ENCODE measurements around the gene NPAS2.

NPAS2 gene

GRCh38 chr2:100924520-100925451 is 104.8 kb downstream of the NPAS2 start:
- no peak for TF ChIP-seq CTCF (IDR thresholded peaks at IDR 0.05; ENCODE audit: low read length, missing control alignments)
- peak overlapping the region; percentile 50 for H3K4me3 ChIP-seq (replicated peaks; ENCODE audit: low read depth, low read length)

GRCh38 chr2:100928235-100928634 is 108.3 kb downstream of the NPAS2 start:
- H3K4me3 ChIP-seq (replicated peaks; ENCODE audit: low read depth, low read length), result no peak overlapping the region
- DNase-seq (ENCODE audit: low read depth), result no peak
- no peak for TF ChIP-seq CTCF (IDR thresholded peaks at IDR 0.05; ENCODE audit: low read length, missing control alignments)

More at GRCh38 chr2:100924520-100925451, 104.8 kb downstream of the NPAS2 start:
- DNase-seq (ENCODE audit: low read depth), result peak; percentile 89

- no peak for DNase-seq (ENCODE audit: low read depth)
- no peak for TF ChIP-seq CTCF (IDR thresholded peaks at IDR 0.05; ENCODE audit: low read length, missing control alignments)
- H3K4me3 ChIP-seq (replicated peaks; ENCODE audit: low read depth, low read length), result no peak overlapping the region
Observed at GRCh38 chr2:100929147-100929546, 109.2 kb downstream of the NPAS2 start.

- H3K4me3 ChIP-seq (replicated peaks; ENCODE audit: low read depth, low read length), result no peak overlapping the region
- DNase-seq (ENCODE audit: low read depth), result no peak
- no peak for TF ChIP-seq CTCF (IDR thresholded peaks at IDR 0.05; ENCODE audit: low read length, missing control alignments)
Observed at GRCh38 chr2:100934504-100935371, 114.8 kb downstream of the NPAS2 start.

GRCh38 chr2:100935372-100935752 is 115.4 kb downstream of the NPAS2 start:
- TF ChIP-seq CTCF (IDR thresholded peaks at IDR 0.05; ENCODE audit: low read length, missing control alignments), result no peak
- DNase-seq (ENCODE audit: low read depth), result peak; percentile 39
- H3K4me3 ChIP-seq (replicated peaks; ENCODE audit: low read depth, low read length), result no peak overlapping the region

GRCh38 chr2:100936070-100936741 is 116.3 kb downstream of the NPAS2 start:
- DNase-seq (ENCODE audit: low read depth), result no peak
- no peak overlapping the region for H3K4me3 ChIP-seq (replicated peaks; ENCODE audit: low read depth, low read length)
- no peak for TF ChIP-seq CTCF (IDR thresholded peaks at IDR 0.05; ENCODE audit: low read length, missing control alignments)
